Measurements from ENCODE around the gene DDX21.
"Not testable (repeated sequence)": the region's sequence is repeated elsewhere in the genome, so short reads cannot be mapped to it uniquely, and the experiment has no call there.

GRCh38 chr10:68940917-68941316 is 15.1 kb upstream of the DDX21 start:
- TF ChIP-seq POLR2A, CTCF, EP300, POLR2AphosphoS5 (IDR thresholded peaks at IDR 0.05): not testable (repeated sequence)

Data from stomach (tissue), 4 donors.